H9 (cell line): Measurements from ENCODE around the gene PADI4. TPM values are rescaled to one million over a fixed set of nuclear protein-coding genes. Genes with fewer than 3 reads are reported as not detected.

Experiments
- DNase-seq: peaks from one replicate; pipeline ENCODE4 v3.0.0-alpha.2; 2017
- H2AFZ ChIP-seq: one replicate; pipeline ENCODE4 v1.6.1; 2013; ENCODE audit warnings: mild to moderate bottlenecking, low read length, control low read depth, moderate library complexity
- H2AK5ac ChIP-seq: 2 replicates; pipeline ENCODE4 v1.6.1; 2013; ENCODE audit warnings: low read length, control low read depth, mixed read lengths; ENCODE audit not compliant: insufficient read length
- H2BK120ac ChIP-seq: one replicate; pipeline ENCODE4 v1.6.1; 2013; ENCODE audit warnings: low read depth, mild to moderate bottlenecking, low read length, control low read depth, inconsistent platforms; ENCODE audit not compliant: poor library complexity, severe bottlenecking
- H2BK12ac ChIP-seq: 2 replicates; pipeline ENCODE4 v1.6.1; 2013; ENCODE audit warnings: low read length, control low read depth, mixed read lengths, low read depth; ENCODE audit not compliant: insufficient read length
- H2BK15ac ChIP-seq: 2 replicates; pipeline ENCODE4 v1.6.1; 2013; ENCODE audit warnings: low read depth, low read length, control low read depth
- H2BK20ac ChIP-seq: one replicate; pipeline ENCODE4 v1.6.1; 2013; ENCODE audit warnings: low read depth, mild to moderate bottlenecking, low read length, control low read depth, inconsistent platforms; ENCODE audit not compliant: poor library complexity, severe bottlenecking
- H2BK5ac ChIP-seq: 2 replicates; pipeline ENCODE4 v1.6.1; 2013; ENCODE audit warnings: low read length, control low read depth, mixed read lengths; ENCODE audit not compliant: insufficient read length
- H3K14ac ChIP-seq: 2 replicates; pipeline ENCODE4 v1.6.1; 2013; ENCODE audit warnings: low read length, control low read depth; ENCODE audit not compliant: insufficient read depth
- H3K18ac ChIP-seq: 2 replicates; pipeline ENCODE4 v1.6.1; 2013; ENCODE audit warnings: low read depth, mild to moderate bottlenecking, mixed read lengths, low read length, control low read depth; ENCODE audit not compliant: insufficient read length
- H3K23ac ChIP-seq: 2 replicates; pipeline ENCODE4 v1.6.1; 2013; ENCODE audit warnings: low read length, control low read depth, mixed read lengths, low read depth; ENCODE audit not compliant: insufficient read length
- H3K23me2 ChIP-seq: 2 replicates; pipeline ENCODE4 v1.6.1; 2013; ENCODE audit warnings: low read depth, mild to moderate bottlenecking, mixed read lengths, low read length, control low read depth; ENCODE audit not compliant: insufficient read length, poor library complexity, severe bottlenecking
- H3K27ac ChIP-seq: 2 replicates; pipeline ENCODE4 v1.5.1; 2013; ENCODE audit warnings: low read length, control low read depth, mixed read lengths, low read depth; ENCODE audit not compliant: insufficient read length
- H3K27me3 ChIP-seq: 2 replicates; pipeline ENCODE4 v1.6.1; 2013; ENCODE audit warnings: low read length, control low read depth, inconsistent platforms; ENCODE audit not compliant: insufficient read depth
- H3K4ac ChIP-seq: 2 replicates; pipeline ENCODE4 v1.6.1; 2013; ENCODE audit warnings: low read depth, mild to moderate bottlenecking, control low read depth, inconsistent platforms, low read length, moderate library complexity
- H3K4me1 ChIP-seq: 2 replicates; pipeline ENCODE4 v1.6.1; 2013; ENCODE audit warnings: low read length, control low read depth, inconsistent platforms; ENCODE audit not compliant: insufficient read depth
- H3K4me2 ChIP-seq: 2 replicates; pipeline ENCODE4 v1.6.1; 2013; ENCODE audit warnings: low read length, control low read depth, mixed read lengths; ENCODE audit not compliant: insufficient read length, insufficient read depth
- H3K56ac ChIP-seq: 2 replicates; pipeline ENCODE4 v1.6.1; 2013; ENCODE audit warnings: low read depth, mild to moderate bottlenecking, mixed read lengths, low read length, control low read depth; ENCODE audit not compliant: insufficient read length
- H3K79me1 ChIP-seq: 2 replicates; pipeline ENCODE4 v1.6.1; 2013; ENCODE audit warnings: low read depth, mild to moderate bottlenecking, moderate library complexity, low read length, control low read depth, inconsistent platforms; ENCODE audit not compliant: insufficient read depth, poor library complexity, severe bottlenecking
- H3K79me2 ChIP-seq: 2 replicates; pipeline ENCODE4 v1.6.1; 2013; ENCODE audit warnings: low read length, control low read depth, inconsistent platforms; ENCODE audit not compliant: insufficient read depth
- H3K9ac ChIP-seq: 2 replicates; pipeline ENCODE4 v1.6.1; 2013; ENCODE audit warnings: low read length, control low read depth, mixed read lengths; ENCODE audit not compliant: insufficient read length; ENCODE audit errors: extremely low read depth
- H3K9me3 ChIP-seq: one replicate; pipeline ENCODE4 v1.6.1; 2013; ENCODE audit warnings: low read depth, low read length, inconsistent platforms; ENCODE audit not compliant: control insufficient read depth
- H3T11ph ChIP-seq: one replicate; pipeline ENCODE4 v1.6.1; 2013; ENCODE audit warnings: mild to moderate bottlenecking, low read length, control low read depth, inconsistent platforms
- H4K20me1 ChIP-seq: one replicate; pipeline ENCODE4 v1.6.1; 2013; ENCODE audit not compliant: control insufficient read depth, insufficient read length, insufficient read depth
- H4K5ac ChIP-seq: 2 replicates; pipeline ENCODE4 v1.6.1; 2013; ENCODE audit warnings: low read depth, mild to moderate bottlenecking, mixed read lengths, low read length, control low read depth; ENCODE audit not compliant: insufficient read length
- H4K8ac ChIP-seq: replicated peaks from 2 replicates; pipeline ENCODE4 v1.6.1; 2013; ENCODE audit warnings: low read length, control low read depth, mixed read lengths, low read depth; ENCODE audit not compliant: insufficient read length
- H4K91ac ChIP-seq: 2 replicates; pipeline ENCODE4 v1.6.1; 2013; ENCODE audit warnings: low read depth, mild to moderate bottlenecking, moderate library complexity, mixed read lengths, low read length, control low read depth; ENCODE audit not compliant: insufficient read length
- H3K27ac Mint-ChIP-seq, 3 experiments: 2 replicates in 2 of 3; 3 replicates in 1 of 3; pipeline ENCODE4 v1.8.0; 2020 to 2021; ENCODE audit warnings: mixed read lengths in 3 of 3, mild to moderate bottlenecking in 1 of 3, moderate library complexity in 1 of 3
- H3K27me3 Mint-ChIP-seq: 2 replicates; pipeline ENCODE4 v1.8.0; 2021; ENCODE audit warnings: low read depth, mild to moderate bottlenecking, moderate library complexity, mixed read lengths
- H3K36me3 Mint-ChIP-seq, 3 experiments: 2 replicates in 2 of 3; 3 replicates in 1 of 3; pipeline ENCODE4 v1.8.0; 2020 to 2021; ENCODE audit warnings: low read depth in 3 of 3, mixed read lengths in 3 of 3; ENCODE audit not compliant: insufficient read depth in 1 of 3
- H3K4me1 Mint-ChIP-seq, 2 experiments: 2 replicates each; pipeline ENCODE4 v1.8.0; 2020; ENCODE audit warnings: mixed read lengths in 2 of 2
- H3K4me3 Mint-ChIP-seq, 2 experiments: 2 replicates in 1 of 2; 3 replicates in 1 of 2; pipeline ENCODE4 v1.8.0; 2020 to 2021; ENCODE audit warnings: mild to moderate bottlenecking in 2 of 2, mixed read lengths in 2 of 2, moderate library complexity in 1 of 2
- H3K9me3 Mint-ChIP-seq, 2 experiments: 2 replicates in 1 of 2; 3 replicates in 1 of 2; pipeline ENCODE4 v1.8.0; 2020; ENCODE audit warnings: mild to moderate bottlenecking in 2 of 2, mixed read lengths in 2 of 2, moderate library complexity in 1 of 2
- WGBS: extraction: QIAGEN DNeasy Blood & Tissue Kit; methylation state at CpG from one replicate; pipeline ENCODE4 v1.1.7; 2013; ENCODE audit warnings: missing lambda C conversion rate, low lambda C conversion rate, mixed read lengths; ENCODE audit not compliant: insufficient read length; ENCODE audit errors: extremely low coverage; 5-methylcytosine and 5-hydroxymethylcytosine counted together
- total RNA-seq: library from RNA; stranded (reverse); gene quantifications from 2 replicates; pipeline ENCODE4 v1.2.1, GENCODE V29; 2021
- TF ChIP-seq, protein P1 (sequence below): fragments of 200-600 bp; sonication (generic); conservative IDR thresholded peaks from 3 replicates; pipeline ENCODE4 v1.8.0; 2021; ENCODE audit warnings: antibody characterized with exemption, mild to moderate bottlenecking

The PADI4 gene
- total RNA-seq, 1 experiment from 2014 or later = 0.13 TPM

DNA sequence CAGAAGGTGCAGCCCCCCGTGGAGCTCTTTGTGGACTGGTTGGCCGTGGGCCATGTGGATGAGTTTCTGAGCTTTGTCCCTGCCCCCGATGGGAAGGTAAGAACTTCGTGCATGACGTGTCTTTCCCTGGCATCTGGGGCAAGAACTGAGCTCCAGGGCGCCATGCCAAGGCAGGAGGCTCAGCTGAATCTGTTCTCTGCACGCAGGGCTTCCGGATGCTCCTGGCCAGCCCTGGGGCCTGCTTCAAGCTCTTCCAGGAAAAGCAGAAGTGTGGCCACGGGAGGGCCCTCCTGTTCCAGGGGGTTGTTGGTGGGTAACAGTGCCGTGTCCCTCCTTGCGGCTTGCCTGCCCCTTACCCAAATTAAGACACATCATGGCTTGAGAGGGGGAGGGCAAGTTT, 31.4 kb upstream of the PADI4 start:
- TF ChIP-seq, protein P1, sequence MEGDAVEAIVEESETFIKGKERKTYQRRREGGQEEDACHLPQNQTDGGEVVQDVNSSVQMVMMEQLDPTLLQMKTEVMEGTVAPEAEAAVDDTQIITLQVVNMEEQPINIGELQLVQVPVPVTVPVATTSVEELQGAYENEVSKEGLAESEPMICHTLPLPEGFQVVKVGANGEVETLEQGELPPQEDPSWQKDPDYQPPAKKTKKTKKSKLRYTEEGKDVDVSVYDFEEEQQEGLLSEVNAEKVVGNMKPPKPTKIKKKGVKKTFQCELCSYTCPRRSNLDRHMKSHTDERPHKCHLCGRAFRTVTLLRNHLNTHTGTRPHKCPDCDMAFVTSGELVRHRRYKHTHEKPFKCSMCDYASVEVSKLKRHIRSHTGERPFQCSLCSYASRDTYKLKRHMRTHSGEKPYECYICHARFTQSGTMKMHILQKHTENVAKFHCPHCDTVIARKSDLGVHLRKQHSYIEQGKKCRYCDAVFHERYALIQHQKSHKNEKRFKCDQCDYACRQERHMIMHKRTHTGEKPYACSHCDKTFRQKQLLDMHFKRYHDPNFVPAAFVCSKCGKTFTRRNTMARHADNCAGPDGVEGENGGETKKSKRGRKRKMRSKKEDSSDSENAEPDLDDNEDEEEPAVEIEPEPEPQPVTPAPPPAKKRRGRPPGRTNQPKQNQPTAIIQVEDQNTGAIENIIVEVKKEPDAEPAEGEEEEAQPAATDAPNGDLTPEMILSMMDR = no peak
- Histone ChIP-seq H2BK12ac (no peak overlapping the region), H3K23ac (no peak overlapping the region), H3K9ac (no peak overlapping the region), H3K4me2 (no peak overlapping the region), H2AK5ac (no peak overlapping the region), H3K23me2 (no peaks in the 10 kb centered on the region), H2BK15ac (no peak overlapping the region), H4K5ac (no peak overlapping the region), H3K27me3 (no peaks in the 10 kb centered on the region; the same call in 1 of the 2 replicates), H3K4me1 (no peaks in the 10 kb centered on the region), H3K27ac (no peak overlapping the region), H3K79me2 (no peaks in the 10 kb centered on the region), H2BK120ac (no peak overlapping the region), H3K18ac (no peak overlapping the region), H3T11ph (no peak overlapping the region), H3K9me3 (no peaks in the 10 kb centered on the region), H3K56ac (no peak overlapping the region), H3K4ac (no peak overlapping the region), H2AFZ (no peak overlapping the region), H4K91ac (no peak overlapping the region), H3K14ac (no peak overlapping the region), H4K8ac (no peak overlapping the region), H3K79me1 (no peaks in the 10 kb centered on the region), H2BK5ac (no peak overlapping the region), H4K20me1 (no peaks in the 10 kb centered on the region), H2BK20ac (no peak overlapping the region)
- DNase-seq = no peak
- H3K4me3 Mint-ChIP-seq = no peak overlapping the region
- no peaks in the 10 kb centered on the region for H3K9me3 Mint-ChIP-seq
- H3K36me3 Mint-ChIP-seq = no peaks in the 10 kb centered on the region
- WGBS = no CpG with 5 or more reads among the region's 11 CpGs
- no peaks in the 10 kb centered on the region for H3K4me1 Mint-ChIP-seq
- no peak overlapping the region for H3K27ac Mint-ChIP-seq
- H3K27me3 Mint-ChIP-seq = no peaks in the 10 kb centered on the region; the same call in 1 of the 2 replicates
